ENCODE measurements around the gene GPC4.
A peak's percentile ranks its signal among the peaks of the same experiment; 100 is the strongest.

GPC4 gene

GRCh38 chrX:133410550-133410949 lies 4.7 kb downstream of the GPC4 start:
- DNase-seq (ENCODE audit: low spot score): no peak

- DNase-seq (ENCODE audit: low spot score): no peak
These were observed 9.6 kb downstream of the GPC4 start for GRCh38 chrX:133405498-133406185.

- no peak for DNase-seq (ENCODE audit: low spot score)
These were observed 11.3 kb downstream of the GPC4 start for GRCh38 chrX:133403984-133404383.

GRCh38 chrX:133402830-133403625 lies 12.3 kb downstream of the GPC4 start:
- no peak for DNase-seq (ENCODE audit: low spot score)

GRCh38 chrX:133402042-133402453 lies 13.2 kb downstream of the GPC4 start:
- DNase-seq (ENCODE audit: low spot score): no peak

- DNase-seq (ENCODE audit: low spot score): no peak
These were observed 13.8 kb downstream of the GPC4 start for GRCh38 chrX:133401536-133401935.

- no peak for DNase-seq (ENCODE audit: low spot score)
These were observed 15.9 kb downstream of the GPC4 start for GRCh38 chrX:133399411-133399810.

GRCh38 chrX:133394765-133395164 lies 20.5 kb downstream of the GPC4 start:
- DNase-seq (ENCODE audit: low spot score): no peak

GRCh38 chrX:133392671-133393070 lies 22.6 kb downstream of the GPC4 start:
- DNase-seq (ENCODE audit: low spot score): no peak

- DNase-seq (ENCODE audit: low spot score): no peak
These were observed 24.2 kb downstream of the GPC4 start for GRCh38 chrX:133391111-133391510.

GRCh38 chrX:133390676-133391075 lies 24.6 kb downstream of the GPC4 start:
- no peak for DNase-seq (ENCODE audit: low spot score)

- no peak for DNase-seq (ENCODE audit: low spot score)
These were observed 25.3 kb downstream of the GPC4 start for GRCh38 chrX:133389975-133390374.

- DNase-seq (ENCODE audit: low spot score): no peak
These were observed 30.8 kb downstream of the GPC4 start for GRCh38 chrX:133384454-133384853.

GRCh38 chrX:133380711-133381619 lies 34.3 kb downstream of the GPC4 start:
- peak; percentile 24 for DNase-seq (ENCODE audit: low spot score)

GRCh38 chrX:133376422-133376821 lies 38.9 kb downstream of the GPC4 start:
- DNase-seq (ENCODE audit: low spot score): no peak

GRCh38 chrX:133375615-133376340 lies 39.5 kb downstream of the GPC4 start:
- DNase-seq (ENCODE audit: low spot score): no peak

- no peak for DNase-seq (ENCODE audit: low spot score)
These were observed 40.4 kb downstream of the GPC4 start for GRCh38 chrX:133374874-133375387.

- DNase-seq (ENCODE audit: low spot score): no peak
These were observed 41.8 kb downstream of the GPC4 start for GRCh38 chrX:133373386-133374079.

- DNase-seq (ENCODE audit: low spot score): no peak
These were observed 44.5 kb downstream of the GPC4 start for GRCh38 chrX:133370696-133371275.

- DNase-seq (ENCODE audit: low spot score): peak; percentile 4
These were observed 46.2 kb downstream of the GPC4 start for GRCh38 chrX:133369065-133369464.

GRCh38 chrX:133366735-133367134 lies 48.6 kb downstream of the GPC4 start:
- no peak for DNase-seq (ENCODE audit: low spot score)
